ENCODE results near the gene DELE1.
A peak's percentile ranks its signal among the peaks of the same experiment; 100 is the strongest.

DNA sequence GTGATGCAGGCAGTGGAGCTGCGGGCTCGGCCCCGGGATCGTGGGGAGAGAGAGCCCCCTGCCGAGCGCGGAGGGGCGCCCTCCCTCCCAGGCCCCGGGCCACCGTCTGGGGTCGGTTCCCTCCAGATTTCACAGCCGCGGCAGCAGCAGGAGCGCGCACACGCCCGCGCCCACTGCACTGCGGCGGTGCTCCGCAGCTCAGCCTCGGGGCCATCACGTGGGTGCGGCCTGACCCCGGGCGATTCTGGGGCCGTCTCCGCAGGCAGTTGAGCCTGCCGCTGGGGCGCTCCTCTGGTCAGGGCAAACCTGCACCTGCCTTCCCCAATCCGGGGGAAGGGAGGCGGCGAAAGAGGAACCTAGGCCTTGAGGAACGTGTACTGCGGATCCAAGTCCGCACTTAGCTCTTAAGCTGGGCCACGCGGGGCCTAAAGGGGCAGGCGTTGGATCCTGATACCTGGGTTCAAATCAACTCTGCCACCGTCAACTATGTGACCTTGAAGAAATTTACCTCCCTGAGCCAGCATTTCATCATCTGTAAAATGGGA is 9.4 kb upstream of the DELE1 start:
- peak; percentile 59 for TF ChIP-seq MAX (IDR thresholded peaks at IDR 0.05; ENCODE audit: low read depth, low read length)
- no peak for TF ChIP-seq POLR2A (IDR thresholded peaks at IDR 0.05; ENCODE audit: extremely low read depth, insufficient read length)

Measured in NB4 (cell line).